Gastroesophageal sphincter (tissue), 3 donors: Measurements from ENCODE around the gene SLC38A2.
"Not testable (repeated sequence)": the region's sequence is repeated elsewhere in the genome, so short reads cannot be mapped to it uniquely, and the experiment has no call there.

Experiments used
- EP300 ChIP-seq: sonication (generic); formaldehyde crosslinking; IDR thresholded peaks from one replicate; pipeline ENCODE4 v1.6.1; 2017; ENCODE audit warnings: antibody characterized with exemption, mild to moderate bottlenecking
- POLR2AphosphoS5 ChIP-seq: sonication (generic); formaldehyde crosslinking; IDR thresholded peaks from one replicate; pipeline ENCODE4 v1.6.1; 2017; ENCODE audit warnings: antibody characterized with exemption
- TF ChIP-seq, protein P1 (sequence below), 4 experiments: fragments of 200-600 bp in 2 of 4; fragments of 450-650 bp in 2 of 4; sonication (generic) in 1 of 4; IDR thresholded peaks; one replicate each; pipeline ENCODE4 v1.5.1; 2017 to 2019; ENCODE audit warnings: antibody characterized with exemption in 4 of 4, mild to moderate bottlenecking in 2 of 4, moderate library complexity in 2 of 4

GRCh38 chr12:46399461-46400248 is 27.1 kb upstream of the SLC38A2 start:
- TF ChIP-seq, protein P1, sequence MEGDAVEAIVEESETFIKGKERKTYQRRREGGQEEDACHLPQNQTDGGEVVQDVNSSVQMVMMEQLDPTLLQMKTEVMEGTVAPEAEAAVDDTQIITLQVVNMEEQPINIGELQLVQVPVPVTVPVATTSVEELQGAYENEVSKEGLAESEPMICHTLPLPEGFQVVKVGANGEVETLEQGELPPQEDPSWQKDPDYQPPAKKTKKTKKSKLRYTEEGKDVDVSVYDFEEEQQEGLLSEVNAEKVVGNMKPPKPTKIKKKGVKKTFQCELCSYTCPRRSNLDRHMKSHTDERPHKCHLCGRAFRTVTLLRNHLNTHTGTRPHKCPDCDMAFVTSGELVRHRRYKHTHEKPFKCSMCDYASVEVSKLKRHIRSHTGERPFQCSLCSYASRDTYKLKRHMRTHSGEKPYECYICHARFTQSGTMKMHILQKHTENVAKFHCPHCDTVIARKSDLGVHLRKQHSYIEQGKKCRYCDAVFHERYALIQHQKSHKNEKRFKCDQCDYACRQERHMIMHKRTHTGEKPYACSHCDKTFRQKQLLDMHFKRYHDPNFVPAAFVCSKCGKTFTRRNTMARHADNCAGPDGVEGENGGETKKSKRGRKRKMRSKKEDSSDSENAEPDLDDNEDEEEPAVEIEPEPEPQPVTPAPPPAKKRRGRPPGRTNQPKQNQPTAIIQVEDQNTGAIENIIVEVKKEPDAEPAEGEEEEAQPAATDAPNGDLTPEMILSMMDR (IDR thresholded peaks at IDR 0.05), result not testable (repeated sequence)
- TF ChIP-seq POLR2AphosphoS5, EP300: not testable (repeated sequence)
